ENCODE measurements around the gene TSPEAR.
"Not testable (repeated sequence)": the region's sequence is repeated elsewhere in the genome, so short reads cannot be mapped to it uniquely, and the experiment has no call there.

The TSPEAR gene

DNA sequence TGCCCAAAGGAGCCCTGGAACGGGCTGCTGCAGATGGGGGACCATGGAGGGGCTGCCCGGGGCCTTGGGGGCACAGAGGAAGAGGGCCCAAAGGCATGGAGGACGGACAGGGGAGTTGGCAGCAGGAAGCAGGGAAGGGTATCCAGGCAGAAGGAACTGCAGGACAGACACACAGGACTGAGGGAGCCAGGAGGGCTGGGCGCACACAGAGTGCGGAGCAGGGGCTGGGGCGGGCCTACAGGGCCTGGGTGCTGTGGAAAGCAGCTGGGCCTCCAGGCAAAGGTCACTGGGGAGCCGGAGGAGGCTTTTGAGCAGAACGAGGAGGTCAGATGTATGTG lies 199.5 kb downstream of the TSPEAR start:
- no peak for DNase-seq

DNA sequence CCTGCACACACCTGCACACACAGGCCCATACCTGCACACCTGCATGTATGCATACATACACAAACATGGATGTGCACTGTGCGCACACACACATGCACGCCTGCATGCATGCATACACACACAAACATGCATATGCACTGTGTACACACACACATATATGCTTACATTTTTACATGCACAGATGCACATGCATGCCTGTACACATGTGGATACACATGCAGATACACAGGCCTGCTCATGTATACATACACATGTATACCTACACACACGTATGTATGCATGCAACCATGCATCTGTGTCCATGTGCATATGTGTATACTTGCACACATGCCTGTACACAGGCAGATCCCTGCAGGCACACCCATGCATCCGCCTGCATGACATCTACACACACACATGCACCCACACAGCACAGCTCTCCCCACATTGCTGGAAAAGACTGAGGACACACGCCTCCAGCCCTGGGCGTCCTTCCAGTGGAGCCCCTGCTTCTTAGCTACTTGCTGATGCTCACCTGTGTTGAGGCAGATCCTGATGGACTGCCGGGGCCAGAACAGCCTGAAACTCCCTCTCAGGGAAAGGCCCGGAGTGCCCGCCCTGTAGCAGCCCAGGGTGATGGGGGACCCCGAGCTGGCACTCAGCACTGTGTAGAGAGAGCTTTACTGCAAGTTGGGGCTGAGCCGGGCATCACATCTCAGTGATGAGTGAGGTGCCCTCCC lies 200.0 kb downstream of the TSPEAR start:
- DNase-seq, result no peak

GRCh38 chr21:44510508-44511218 lies 200.7 kb downstream of the TSPEAR start:
- DNase-seq, result peak; percentile 77

- no peak for DNase-seq
Measured at GRCh38 chr21:44510109-44510507, 201.3 kb downstream of the TSPEAR start.

DNA sequence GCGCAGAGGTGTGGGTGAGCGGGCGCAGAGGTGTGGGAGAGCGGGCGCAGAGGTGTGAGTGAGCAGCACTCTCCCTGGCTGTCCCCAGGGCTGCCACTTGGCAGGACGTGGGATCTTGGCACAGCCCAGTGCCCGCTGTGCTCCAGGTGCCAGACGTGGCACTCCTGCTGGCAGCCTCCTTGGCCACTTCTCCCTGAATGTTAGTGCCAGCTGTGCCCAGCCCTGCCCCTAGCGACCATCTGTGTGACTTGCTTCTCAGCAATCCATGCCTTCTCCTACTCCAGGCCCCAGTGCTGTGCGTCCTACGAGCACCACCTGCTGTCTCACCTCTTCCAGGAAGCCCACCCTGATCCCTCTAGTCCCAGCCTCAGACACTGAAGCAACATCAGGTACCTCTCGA lies 201.8 kb downstream of the TSPEAR start:
- no peak for DNase-seq

GRCh38 chr21:44508711-44509445 lies 202.5 kb downstream of the TSPEAR start:
- no peak for DNase-seq

DNA sequence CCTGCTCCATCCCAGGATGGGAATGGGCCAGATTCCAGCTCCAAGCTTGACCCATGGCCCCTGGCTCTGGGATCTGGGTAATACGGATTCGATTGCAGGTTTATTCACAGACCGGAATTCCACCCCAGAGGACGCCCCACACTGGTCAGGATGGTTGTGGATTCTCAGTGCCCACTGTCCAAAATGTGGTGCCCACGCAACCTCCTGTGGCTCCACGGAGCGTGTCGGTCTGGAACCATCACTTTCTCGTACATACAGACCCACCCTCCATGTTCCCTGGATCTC lies 203.0 kb downstream of the TSPEAR start:
- DNase-seq, result no peak

DNA sequence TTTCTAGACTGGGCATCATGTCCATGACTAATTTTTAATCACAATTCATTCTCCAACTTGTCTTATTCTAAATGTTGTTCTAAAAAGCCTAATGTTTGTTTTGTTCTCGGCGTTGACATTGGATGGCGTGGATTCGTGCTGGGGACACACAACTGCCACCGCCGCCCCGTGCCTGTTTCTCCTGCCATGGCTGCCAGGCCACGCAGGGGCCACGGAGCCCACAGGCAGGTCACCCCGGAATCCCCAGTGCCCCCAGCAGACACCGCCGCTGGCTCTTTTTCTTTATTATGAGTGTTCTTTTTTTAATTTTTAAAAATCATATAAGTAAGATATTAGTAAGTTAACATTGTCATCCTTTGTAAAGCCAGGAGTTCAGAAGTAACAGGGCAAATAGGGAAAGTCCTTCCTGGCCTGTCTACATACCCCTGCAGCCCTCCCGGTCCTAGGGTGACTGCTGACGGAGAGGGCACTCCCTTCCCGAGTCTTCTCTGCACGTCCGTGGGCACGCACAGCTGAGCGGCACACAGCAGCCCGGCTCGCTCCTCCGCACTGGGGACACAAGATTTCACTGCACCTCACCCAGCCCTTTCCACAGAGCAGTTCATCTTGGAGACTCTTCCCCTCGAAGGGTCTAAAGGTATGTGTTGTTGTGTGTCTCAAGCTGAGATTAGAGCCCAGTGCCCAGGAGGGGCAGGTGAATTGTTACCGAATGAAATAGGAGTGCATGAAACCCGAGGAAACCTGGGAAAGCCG lies 203.5 kb downstream of the TSPEAR start:
- DNase-seq, result no peak

- no peak for DNase-seq
Measured at GRCh38 chr21:44506279-44507255, 204.8 kb downstream of the TSPEAR start.

DNA sequence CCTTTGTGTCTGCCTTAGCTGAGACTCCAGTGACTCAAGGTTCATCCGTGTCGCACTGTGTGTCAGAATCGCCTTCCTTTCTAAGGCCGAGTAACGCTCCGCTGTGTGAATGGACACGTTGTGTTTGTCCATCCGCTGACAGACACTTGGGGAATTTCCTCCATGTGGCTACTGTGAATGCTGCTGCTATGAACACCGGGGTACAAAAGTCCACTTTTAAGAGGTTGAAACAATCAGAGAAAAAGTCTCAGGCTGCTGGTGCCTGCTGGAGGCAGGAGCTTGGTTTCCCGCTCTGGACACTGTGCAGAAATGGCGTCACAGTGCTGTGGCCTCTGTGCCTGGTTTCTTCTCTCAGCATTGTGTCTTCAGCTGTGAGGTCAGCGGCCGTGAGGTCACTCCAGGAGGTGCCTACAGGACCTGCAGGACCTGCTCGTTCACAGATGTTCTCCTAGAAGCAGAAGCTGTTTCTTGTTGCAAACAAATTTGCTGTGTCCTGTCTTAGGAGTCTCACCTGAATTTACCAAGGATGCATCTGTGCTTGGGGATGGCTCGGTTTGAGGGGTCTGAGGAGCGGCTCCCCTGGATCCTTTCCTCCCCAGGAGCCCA lies 205.6 kb downstream of the TSPEAR start:
- no peak for DNase-seq

DNA sequence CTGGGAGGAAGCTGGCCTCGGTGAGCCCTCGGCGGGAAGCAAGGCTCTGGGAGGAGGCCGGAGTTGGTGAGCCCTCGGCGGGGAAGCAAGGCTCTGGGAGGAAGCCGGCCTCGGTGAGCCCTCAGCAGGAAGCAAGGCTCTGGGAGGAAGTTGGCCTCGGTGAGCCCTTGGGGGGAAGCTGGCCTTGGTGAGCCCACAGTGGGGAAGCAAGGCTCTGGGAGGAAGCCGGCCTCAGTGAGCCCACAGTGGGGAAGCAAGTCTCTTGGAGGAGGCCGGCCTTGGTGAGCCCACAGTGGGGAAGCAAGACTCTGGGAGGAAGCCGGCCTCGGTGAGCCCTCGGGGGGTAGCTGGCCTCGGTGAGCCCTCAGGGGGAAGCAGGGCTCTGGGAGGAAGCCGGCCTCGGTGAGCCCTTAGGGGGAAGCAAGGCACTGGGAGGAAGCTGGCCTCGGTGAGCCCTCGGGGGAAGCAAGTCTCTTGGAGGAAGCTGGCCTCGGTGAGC lies 207.4 kb downstream of the TSPEAR start:
- DNase-seq, result no peak

DNA sequence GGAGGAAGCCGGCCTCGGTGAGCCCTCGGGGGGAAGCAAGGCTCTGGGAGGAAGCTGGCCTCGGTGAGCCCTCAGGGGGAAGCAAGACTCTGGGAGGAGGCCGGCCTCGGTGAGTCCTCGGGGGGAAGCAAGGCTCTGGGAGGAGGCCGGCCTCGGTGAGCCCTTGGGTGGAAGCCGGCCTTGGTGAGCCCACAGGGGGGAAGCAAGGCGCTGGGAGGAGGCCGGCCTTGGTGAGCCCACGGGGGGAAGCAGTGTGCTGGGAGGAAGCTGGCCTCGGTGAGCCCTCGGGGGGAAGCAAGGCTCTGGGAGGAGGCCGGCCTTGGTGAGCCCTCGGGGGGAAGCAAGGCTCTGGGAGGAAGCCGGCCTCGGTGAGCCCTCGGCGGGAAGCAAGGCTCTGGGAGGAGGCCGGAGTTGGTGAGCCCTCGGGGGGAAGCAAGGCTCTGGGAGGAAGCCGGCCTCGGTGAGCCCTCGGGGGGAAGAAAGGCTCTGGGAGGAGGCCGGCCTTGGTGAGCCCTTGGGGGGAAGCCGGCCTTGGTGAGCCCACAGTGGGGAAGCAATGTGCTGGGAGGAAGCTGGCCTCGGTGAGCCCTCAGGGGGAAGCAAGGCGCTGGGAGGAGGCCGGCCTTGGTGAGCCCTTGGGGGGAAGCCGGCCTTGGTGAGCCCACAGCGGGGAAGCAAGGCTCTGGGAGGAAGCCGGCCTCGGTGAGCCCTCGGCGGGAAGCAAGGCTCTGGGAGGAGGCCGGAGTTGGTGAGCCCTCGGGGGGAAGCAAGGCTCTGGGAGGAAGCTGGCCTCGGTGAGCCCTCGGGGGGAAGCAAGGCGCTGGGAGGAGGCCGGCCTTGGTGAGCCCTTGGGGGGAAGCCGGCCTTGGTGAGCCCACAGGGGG lies 208.1 kb downstream of the TSPEAR start:
- DNase-seq, result not testable (repeated sequence)

DNA sequence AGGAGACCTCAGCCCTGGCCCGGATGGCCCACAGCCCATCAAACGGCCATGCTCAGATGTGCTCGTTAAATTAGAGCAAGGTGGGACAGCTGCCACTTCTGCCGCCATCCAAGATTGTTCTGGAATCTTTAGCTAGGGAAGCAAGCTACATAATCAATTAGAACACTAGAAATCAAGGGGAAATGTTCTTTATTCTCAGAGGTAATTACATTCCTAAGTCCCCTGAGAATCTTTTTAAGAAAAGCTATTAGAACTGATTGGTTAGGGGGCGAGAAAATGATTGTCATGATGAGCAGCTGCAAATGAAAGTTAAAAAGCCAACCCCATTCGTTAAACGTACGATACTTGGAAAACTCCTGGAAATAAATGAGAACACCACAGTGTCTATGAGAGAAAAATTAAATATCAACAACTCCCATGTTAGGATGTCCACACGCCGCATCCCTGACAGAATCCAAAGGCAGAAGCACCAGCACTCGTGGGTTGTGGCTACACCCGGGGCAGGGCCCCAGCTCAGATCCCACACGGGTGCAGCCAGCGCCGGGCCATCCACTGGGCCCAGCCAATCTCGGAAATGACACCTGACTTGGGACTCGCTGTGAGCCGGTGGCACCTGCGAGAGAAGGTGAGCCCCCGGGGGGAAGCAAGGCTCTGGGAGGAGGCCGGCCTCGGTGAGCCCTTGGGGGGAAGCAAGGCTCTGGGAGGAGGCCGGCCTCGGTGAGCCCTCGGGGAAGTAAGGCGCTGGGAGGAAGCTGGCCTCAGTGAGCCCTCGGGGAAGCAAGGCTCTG lies 209.0 kb downstream of the TSPEAR start:
- DNase-seq, result no peak

- no peak for DNase-seq
Measured at GRCh38 chr21:44500111-44500510, 211.3 kb downstream of the TSPEAR start.

DNA sequence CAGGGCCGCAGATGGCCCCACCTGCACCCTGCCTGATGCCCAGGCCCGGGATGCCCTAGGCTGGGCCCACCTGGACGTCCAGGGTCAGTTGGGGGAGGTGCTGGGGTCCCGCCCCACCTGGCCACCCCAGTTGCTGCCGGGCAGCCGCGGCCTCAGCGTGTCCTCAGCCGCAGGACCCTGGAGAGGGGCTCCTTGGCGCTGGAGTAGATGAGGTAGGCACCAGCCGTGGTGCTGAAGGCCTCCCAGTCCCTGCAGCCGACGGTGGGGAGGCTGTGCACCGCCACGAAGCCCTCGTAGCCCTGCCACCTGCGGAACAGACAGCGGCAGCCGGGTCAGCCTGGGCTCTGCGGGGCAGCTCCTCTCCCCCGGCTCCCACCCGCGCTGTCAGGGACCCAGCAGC lies 211.7 kb downstream of the TSPEAR start:
- no peak for DNase-seq

DNA sequence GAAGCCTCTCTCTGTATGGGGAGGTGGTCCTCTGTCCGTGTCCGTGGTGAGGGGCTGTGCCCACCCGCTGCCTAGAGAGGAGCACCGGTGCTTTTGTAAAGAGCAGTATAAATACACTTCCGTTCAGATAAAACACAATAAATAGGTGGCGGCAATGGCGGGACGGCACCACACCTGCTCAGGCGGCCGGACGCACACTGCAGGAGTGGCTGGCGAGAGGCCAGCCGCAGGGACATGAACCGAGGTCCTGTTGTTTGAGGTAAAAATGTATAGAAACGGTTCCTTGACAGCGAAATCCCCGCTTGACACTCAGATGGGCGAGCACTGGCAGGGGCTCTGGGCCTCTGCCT lies 212.2 kb downstream of the TSPEAR start:
- no peak for DNase-seq

DNA sequence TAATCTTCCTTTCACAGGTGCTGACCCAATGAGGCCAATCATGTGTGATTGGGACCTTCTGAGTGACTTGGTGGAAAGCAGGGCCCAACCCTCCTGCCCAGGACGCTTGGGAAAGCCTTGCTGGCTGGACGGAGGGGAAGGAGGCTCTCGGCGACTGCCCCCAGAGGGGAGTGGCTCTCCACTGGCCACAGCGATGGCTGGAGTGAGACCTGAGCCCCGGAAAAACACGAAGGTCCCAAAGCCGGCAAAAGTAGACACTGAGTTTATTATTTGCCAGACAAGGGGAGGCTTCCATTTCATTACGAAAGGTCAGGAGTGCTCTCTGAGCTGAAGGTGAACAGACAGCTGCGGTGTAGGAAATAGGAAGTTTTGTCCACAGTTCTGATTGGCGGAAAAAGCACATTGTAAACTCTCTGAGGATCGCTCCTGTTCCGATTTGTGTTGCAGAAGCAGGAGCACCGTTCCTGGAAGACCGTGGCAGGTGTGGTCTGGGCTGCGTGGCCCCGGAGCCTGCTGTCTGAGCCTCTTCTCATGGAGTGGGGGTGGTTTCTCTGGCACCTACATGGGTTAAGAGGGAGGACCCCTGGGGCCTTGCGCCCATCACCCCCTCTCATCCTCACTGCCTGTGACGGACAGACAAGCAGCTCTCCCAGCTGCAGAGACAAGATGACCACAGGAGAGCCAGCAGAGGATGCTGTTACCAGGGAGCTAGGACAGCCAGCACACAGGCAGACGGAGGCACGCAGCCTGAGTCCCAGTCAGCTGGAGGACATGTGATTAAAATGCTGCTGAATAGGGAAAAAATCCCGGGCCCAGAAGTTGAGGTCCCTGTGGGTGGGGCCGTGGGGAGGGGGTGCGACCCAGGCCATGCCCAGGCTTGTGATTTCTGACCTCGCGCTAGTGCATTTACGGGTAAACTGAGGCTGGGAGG lies 212.8 kb downstream of the TSPEAR start:
- no peak for DNase-seq

- no peak for DNase-seq
Measured at GRCh38 chr21:44497703-44498126, 213.7 kb downstream of the TSPEAR start.

Data from effector CD8-positive, alpha-beta T cell (primary cell).